ENCODE data around the gene CADM1.

Gene CADM1

GRCh38 chr11:115238791-115239190 lies 265.4 kb downstream of the CADM1 start:
- H4K20me1 ChIP-seq (ENCODE audit: insufficient read depth): no peaks in the 10 kb centered on the region
- H3K27ac ChIP-seq: no peak overlapping the region
- H3K79me2 ChIP-seq (ENCODE audit: insufficient read depth, low read depth): no peaks in the 10 kb centered on the region
- peaks cover 15% of the 10 kb centered on the region for H3K4me1 ChIP-seq (ENCODE audit: low read depth, poor library complexity, severe bottlenecking)
- H3K4me2 ChIP-seq: no peak overlapping the region
- no peaks in the 10 kb centered on the region for H3K36me3 ChIP-seq (ENCODE audit: insufficient read depth)
- H3K9ac ChIP-seq: no peak overlapping the region
- TF ChIP-seq CTCF (conservative IDR thresholded peaks at IDR 0.05; ENCODE audit: low read depth, low read length): no peak
- H2AFZ ChIP-seq (ENCODE audit: low read depth): no peak overlapping the region
- no peaks in the 10 kb centered on the region for H3K27me3 ChIP-seq (ENCODE audit: insufficient read depth, low read depth)
- H3K4me3 ChIP-seq (IDR thresholded peaks at IDR 0.05; ENCODE audit: insufficient read depth, low read depth, low read length): no peak overlapping the region

- Histone ChIP-seq H3K9ac (no peak overlapping the region), H3K27ac (no peak overlapping the region), H4K20me1 (ENCODE audit: insufficient read depth) (no peaks in the 10 kb centered on the region), H3K79me2 (ENCODE audit: insufficient read depth, low read depth) (no peaks in the 10 kb centered on the region), H2AFZ (ENCODE audit: low read depth) (no peak overlapping the region), H3K4me2 (no peak overlapping the region), H3K4me3 (IDR thresholded peaks at IDR 0.05; ENCODE audit: insufficient read depth, low read depth, low read length) (no peak overlapping the region), H3K4me1 (ENCODE audit: low read depth, poor library complexity, severe bottlenecking) (peaks cover 15% of the 10 kb centered on the region), H3K27me3 (ENCODE audit: insufficient read depth, low read depth) (no peaks in the 10 kb centered on the region), H3K36me3 (ENCODE audit: insufficient read depth) (no peaks in the 10 kb centered on the region)
- no peak for TF ChIP-seq CTCF (conservative IDR thresholded peaks at IDR 0.05; ENCODE audit: low read depth, low read length)
These were observed 266.1 kb downstream of the CADM1 start for GRCh38 chr11:115238086-115238485.

- H2AFZ ChIP-seq (ENCODE audit: low read depth): no peak overlapping the region
- H3K27me3 ChIP-seq (ENCODE audit: insufficient read depth, low read depth): no peaks in the 10 kb centered on the region
- H3K4me1 ChIP-seq (ENCODE audit: low read depth, poor library complexity, severe bottlenecking): peaks cover 15% of the 10 kb centered on the region
- H3K4me2 ChIP-seq: no peak overlapping the region
- no peaks in the 10 kb centered on the region for H3K36me3 ChIP-seq (ENCODE audit: insufficient read depth)
- H3K4me3 ChIP-seq (IDR thresholded peaks at IDR 0.05; ENCODE audit: insufficient read depth, low read depth, low read length): no peak overlapping the region
- TF ChIP-seq CTCF (conservative IDR thresholded peaks at IDR 0.05; ENCODE audit: low read depth, low read length): no peak
- H3K9ac ChIP-seq: no peak overlapping the region
- no peak overlapping the region for H3K27ac ChIP-seq
- no peaks in the 10 kb centered on the region for H4K20me1 ChIP-seq (ENCODE audit: insufficient read depth)
- H3K79me2 ChIP-seq (ENCODE audit: insufficient read depth, low read depth): no peaks in the 10 kb centered on the region
These were observed 266.6 kb downstream of the CADM1 start for GRCh38 chr11:115237578-115237977.

- Histone ChIP-seq H3K4me3 (IDR thresholded peaks at IDR 0.05; ENCODE audit: insufficient read depth, low read depth, low read length) (no peak overlapping the region), H2AFZ (ENCODE audit: low read depth) (no peak overlapping the region), H3K4me1 (ENCODE audit: low read depth, poor library complexity, severe bottlenecking) (peaks cover 15% of the 10 kb centered on the region), H3K9ac (no peak overlapping the region), H3K36me3 (ENCODE audit: insufficient read depth) (no peaks in the 10 kb centered on the region; the same call in 1 of the 2 replicates), H3K27me3 (ENCODE audit: insufficient read depth, low read depth) (no peaks in the 10 kb centered on the region), H4K20me1 (ENCODE audit: insufficient read depth) (no peaks in the 10 kb centered on the region), H3K79me2 (ENCODE audit: insufficient read depth, low read depth) (no peaks in the 10 kb centered on the region), H3K4me2 (no peak overlapping the region), H3K27ac (no peak overlapping the region)
- TF ChIP-seq CTCF (conservative IDR thresholded peaks at IDR 0.05; ENCODE audit: low read depth, low read length): no peak
These were observed 269.4 kb downstream of the CADM1 start for GRCh38 chr11:115234794-115235193.
